ENCODE results near the gene FOXJ3.
A peak's percentile ranks its signal among the peaks of the same experiment; 100 is the strongest.

Gene FOXJ3

GRCh38 chr1:42177541-42177981, 157.5 kb downstream of the FOXJ3 start (continued):
- TF ChIP-seq, protein P1, sequence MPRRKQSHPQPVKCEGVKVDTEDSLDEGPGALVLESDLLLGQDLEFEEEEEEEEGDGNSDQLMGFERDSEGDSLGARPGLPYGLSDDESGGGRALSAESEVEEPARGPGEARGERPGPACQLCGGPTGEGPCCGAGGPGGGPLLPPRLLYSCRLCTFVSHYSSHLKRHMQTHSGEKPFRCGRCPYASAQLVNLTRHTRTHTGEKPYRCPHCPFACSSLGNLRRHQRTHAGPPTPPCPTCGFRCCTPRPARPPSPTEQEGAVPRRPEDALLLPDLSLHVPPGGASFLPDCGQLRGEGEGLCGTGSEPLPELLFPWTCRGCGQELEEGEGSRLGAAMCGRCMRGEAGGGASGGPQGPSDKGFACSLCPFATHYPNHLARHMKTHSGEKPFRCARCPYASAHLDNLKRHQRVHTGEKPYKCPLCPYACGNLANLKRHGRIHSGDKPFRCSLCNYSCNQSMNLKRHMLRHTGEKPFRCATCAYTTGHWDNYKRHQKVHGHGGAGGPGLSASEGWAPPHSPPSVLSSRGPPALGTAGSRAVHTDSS (tag by site-specific recombination; IDR thresholded peaks at IDR 0.05): no peak
- TF ChIP-seq SALL2 (tag by site-specific recombination; IDR thresholded peaks at IDR 0.05; ENCODE audit: borderline replicate concordance) (no peak), SP7 (tag by site-specific recombination; IDR thresholded peaks at IDR 0.05) (peak; percentile 86), ZBTB1 (tag by site-specific recombination; IDR thresholded peaks at IDR 0.05) (no peak), ZNF19 (tag by site-specific recombination; IDR thresholded peaks at IDR 0.05; ENCODE audit: low read depth) (0 out of 2 replicates have a peak, but pooled peaks have one; percentile 48), KLF16 (tag by site-specific recombination; IDR thresholded peaks at IDR 0.05) (peak; percentile 42; the same call in 1 of the 2 replicates), ZNF747 (tag by site-specific recombination; IDR thresholded peaks at IDR 0.05) (no peak), BCL11B (tag by site-specific recombination; IDR thresholded peaks at IDR 0.05; ENCODE audit: low read depth) (peak; percentile 83; the same call in 1 of the 2 replicates), ZNF2 (tag by site-specific recombination; IDR thresholded peaks at IDR 0.05) (peak; percentile 61; the same call in 1 of the 2 replicates), ZNF558 (tag by site-specific recombination; IDR thresholded peaks at IDR 0.05) (no peak), ZNF311 (tag by site-specific recombination; IDR thresholded peaks at IDR 0.05; ENCODE audit: borderline replicate concordance) (no peak), GLIS1 (tag by site-specific recombination; IDR thresholded peaks at IDR 0.05) (peak; percentile 63), ZNF548 (tag by site-specific recombination; IDR thresholded peaks at IDR 0.05) (no peak), ZNF341 (tag by site-specific recombination; IDR thresholded peaks at IDR 0.05; ENCODE audit: low read depth) (peak; percentile 18; the same call in 1 of the 2 replicates), BCL6B (tag by site-specific recombination; IDR thresholded peaks at IDR 0.05) (peak; percentile 27; the same call in 1 of the 2 replicates), ZBTB8A (tag by site-specific recombination; IDR thresholded peaks at IDR 0.05) (no peak), HIC1 (tag by site-specific recombination; IDR thresholded peaks at IDR 0.05) (peak; percentile 84), ZNF658 (tag by site-specific recombination; IDR thresholded peaks at IDR 0.05) (no peak), ZNF600 (tag by site-specific recombination; IDR thresholded peaks at IDR 0.05) (0 out of 2 replicates have a peak, but pooled peaks have one; percentile 23)
- TF ChIP-seq, protein P2, sequence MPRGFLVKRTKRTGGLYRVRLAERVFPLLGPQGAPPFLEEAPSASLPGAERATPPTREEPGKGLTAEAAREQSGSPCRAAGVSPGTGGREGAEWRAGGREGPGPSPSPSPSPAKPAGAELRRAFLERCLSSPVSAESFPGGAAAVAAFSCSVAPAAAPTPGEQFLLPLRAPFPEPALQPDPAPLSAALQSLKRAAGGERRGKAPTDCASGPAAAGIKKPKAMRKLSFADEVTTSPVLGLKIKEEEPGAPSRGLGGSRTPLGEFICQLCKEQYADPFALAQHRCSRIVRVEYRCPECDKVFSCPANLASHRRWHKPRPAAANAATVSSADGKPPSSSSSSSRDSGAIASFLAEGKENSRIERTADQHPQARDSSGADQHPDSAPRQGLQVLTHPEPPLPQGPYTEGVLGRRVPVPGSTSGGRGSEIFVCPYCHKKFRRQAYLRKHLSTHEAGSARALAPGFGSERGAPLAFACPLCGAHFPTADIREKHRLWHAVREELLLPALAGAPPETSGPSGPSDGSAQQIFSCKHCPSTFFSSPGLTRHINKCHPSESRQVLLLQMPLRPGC (tag by site-specific recombination; IDR thresholded peaks at IDR 0.05): peak; percentile 88
- TF ChIP-seq, protein P3, sequence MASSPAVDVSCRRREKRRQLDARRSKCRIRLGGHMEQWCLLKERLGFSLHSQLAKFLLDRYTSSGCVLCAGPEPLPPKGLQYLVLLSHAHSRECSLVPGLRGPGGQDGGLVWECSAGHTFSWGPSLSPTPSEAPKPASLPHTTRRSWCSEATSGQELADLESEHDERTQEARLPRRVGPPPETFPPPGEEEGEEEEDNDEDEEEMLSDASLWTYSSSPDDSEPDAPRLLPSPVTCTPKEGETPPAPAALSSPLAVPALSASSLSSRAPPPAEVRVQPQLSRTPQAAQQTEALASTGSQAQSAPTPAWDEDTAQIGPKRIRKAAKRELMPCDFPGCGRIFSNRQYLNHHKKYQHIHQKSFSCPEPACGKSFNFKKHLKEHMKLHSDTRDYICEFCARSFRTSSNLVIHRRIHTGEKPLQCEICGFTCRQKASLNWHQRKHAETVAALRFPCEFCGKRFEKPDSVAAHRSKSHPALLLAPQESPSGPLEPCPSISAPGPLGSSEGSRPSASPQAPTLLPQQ (tag by site-specific recombination; IDR thresholded peaks at IDR 0.05): peak; percentile 38; the same call in 1 of the 2 replicates
- TF ChIP-seq, protein P4, sequence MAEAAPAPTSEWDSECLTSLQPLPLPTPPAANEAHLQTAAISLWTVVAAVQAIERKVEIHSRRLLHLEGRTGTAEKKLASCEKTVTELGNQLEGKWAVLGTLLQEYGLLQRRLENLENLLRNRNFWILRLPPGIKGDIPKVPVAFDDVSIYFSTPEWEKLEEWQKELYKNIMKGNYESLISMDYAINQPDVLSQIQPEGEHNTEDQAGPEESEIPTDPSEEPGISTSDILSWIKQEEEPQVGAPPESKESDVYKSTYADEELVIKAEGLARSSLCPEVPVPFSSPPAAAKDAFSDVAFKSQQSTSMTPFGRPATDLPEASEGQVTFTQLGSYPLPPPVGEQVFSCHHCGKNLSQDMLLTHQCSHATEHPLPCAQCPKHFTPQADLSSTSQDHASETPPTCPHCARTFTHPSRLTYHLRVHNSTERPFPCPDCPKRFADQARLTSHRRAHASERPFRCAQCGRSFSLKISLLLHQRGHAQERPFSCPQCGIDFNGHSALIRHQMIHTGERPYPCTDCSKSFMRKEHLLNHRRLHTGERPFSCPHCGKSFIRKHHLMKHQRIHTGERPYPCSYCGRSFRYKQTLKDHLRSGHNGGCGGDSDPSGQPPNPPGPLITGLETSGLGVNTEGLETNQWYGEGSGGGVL (tag by site-specific recombination; IDR thresholded peaks at IDR 0.05): peak; percentile 91
- TF ChIP-seq, protein P5, sequence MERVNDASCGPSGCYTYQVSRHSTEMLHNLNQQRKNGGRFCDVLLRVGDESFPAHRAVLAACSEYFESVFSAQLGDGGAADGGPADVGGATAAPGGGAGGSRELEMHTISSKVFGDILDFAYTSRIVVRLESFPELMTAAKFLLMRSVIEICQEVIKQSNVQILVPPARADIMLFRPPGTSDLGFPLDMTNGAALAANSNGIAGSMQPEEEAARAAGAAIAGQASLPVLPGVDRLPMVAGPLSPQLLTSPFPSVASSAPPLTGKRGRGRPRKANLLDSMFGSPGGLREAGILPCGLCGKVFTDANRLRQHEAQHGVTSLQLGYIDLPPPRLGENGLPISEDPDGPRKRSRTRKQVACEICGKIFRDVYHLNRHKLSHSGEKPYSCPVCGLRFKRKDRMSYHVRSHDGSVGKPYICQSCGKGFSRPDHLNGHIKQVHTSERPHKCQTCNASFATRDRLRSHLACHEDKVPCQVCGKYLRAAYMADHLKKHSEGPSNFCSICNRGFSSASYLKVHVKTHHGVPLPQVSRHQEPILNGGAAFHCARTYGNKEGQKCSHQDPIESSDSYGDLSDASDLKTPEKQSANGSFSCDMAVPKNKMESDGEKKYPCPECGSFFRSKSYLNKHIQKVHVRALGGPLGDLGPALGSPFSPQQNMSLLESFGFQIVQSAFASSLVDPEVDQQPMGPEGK (tag by site-specific recombination; IDR thresholded peaks at IDR 0.05): peak; percentile 44; the same call in 1 of the 2 replicates
- TF ChIP-seq, protein P6, sequence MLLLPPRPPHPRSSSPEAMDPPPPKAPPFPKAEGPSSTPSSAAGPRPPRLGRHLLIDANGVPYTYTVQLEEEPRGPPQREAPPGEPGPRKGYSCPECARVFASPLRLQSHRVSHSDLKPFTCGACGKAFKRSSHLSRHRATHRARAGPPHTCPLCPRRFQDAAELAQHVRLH (tag by site-specific recombination; IDR thresholded peaks at IDR 0.05): 0 out of 2 replicates have a peak, but pooled peaks have one; percentile 31
- TF ChIP-seq, protein P7, sequence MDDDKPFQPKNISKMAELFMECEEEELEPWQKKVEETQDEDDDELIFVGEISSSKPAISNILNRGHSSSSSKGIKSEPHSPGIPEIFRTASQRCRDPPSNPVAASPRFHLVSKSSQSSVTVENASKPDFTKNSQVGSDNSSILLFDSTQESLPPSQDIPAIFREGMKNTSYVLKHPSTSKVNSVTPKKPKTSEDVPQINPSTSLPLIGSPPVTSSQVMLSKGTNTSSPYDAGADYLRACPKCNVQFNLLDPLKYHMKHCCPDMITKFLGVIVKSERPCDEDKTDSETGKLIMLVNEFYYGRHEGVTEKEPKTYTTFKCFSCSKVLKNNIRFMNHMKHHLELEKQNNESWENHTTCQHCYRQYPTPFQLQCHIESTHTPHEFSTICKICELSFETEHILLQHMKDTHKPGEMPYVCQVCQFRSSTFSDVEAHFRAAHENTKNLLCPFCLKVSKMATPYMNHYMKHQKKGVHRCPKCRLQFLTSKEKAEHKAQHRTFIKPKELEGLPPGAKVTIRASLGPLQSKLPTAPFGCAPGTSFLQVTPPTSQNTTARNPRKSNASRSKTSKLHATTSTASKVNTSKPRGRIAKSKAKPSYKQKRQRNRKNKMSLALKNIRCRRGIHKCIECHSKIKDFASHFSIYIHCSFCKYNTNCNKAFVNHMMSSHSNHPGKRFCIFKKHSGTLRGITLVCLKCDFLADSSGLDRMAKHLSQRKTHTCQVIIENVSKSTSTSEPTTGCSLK (tag by site-specific recombination; IDR thresholded peaks at IDR 0.05): no peak

All from HEK293 (cell line).